Subcutaneous adipose tissue (tissue), 4 donors: ENCODE results near the gene TACC2. TPM values are rescaled to one million over a fixed set of nuclear protein-coding genes. Genes with fewer than 3 reads are reported as not detected.

Source experiments
- total RNA-seq, 4 donors: library from RNA; depleted of rRNA; stranded (reverse); fragments of >200 nt; gene quantifications; one replicate each; pipeline ENCODE4 v1.1.0, GENCODE V29; 2016
- TF ChIP-seq, protein P1 (sequence below): fragments of 450-650 bp; IDR thresholded peaks from one replicate; pipeline ENCODE4 v1.5.1; 2016; ENCODE audit warnings: low read depth, mild to moderate bottlenecking, control low read depth, antibody characterized with exemption, moderate library complexity

The TACC2 gene
- total RNA-seq, 4 donors from 2014 or later = 16.1 to 71.6 (median 23.3) TPM

DNA sequence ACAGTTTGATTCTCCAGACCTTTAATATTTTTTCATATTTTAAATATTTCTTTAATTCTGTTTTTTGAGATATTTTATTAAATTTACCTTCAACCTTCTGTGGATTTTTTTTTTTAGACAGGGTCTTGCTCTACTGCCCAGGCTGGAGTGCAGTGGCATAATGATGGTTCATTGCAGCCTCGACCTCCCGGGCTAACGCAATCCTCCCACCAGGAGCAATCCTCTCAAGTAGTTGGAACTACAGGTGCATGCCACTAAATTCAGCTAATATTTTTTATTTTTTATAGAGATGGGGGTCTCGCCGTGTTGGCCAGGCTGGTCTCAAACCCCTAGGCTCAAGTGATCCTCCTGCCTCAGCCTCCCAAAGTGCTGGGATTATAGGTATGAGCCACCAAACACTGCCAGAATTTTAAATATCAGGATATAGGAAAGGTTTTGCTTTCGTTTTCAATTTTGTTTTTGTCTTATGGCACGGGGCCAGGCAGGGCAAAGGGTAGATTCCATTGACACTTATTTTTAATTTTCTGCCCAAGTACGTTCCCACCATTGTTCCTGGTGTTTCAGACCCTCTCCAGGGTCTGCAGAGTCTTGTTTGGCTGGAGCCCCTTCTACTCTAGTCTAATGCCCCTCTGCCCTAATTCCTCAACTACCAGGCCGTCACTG is 1.2 kb downstream of the TACC2 start:
- TF ChIP-seq, protein P1, sequence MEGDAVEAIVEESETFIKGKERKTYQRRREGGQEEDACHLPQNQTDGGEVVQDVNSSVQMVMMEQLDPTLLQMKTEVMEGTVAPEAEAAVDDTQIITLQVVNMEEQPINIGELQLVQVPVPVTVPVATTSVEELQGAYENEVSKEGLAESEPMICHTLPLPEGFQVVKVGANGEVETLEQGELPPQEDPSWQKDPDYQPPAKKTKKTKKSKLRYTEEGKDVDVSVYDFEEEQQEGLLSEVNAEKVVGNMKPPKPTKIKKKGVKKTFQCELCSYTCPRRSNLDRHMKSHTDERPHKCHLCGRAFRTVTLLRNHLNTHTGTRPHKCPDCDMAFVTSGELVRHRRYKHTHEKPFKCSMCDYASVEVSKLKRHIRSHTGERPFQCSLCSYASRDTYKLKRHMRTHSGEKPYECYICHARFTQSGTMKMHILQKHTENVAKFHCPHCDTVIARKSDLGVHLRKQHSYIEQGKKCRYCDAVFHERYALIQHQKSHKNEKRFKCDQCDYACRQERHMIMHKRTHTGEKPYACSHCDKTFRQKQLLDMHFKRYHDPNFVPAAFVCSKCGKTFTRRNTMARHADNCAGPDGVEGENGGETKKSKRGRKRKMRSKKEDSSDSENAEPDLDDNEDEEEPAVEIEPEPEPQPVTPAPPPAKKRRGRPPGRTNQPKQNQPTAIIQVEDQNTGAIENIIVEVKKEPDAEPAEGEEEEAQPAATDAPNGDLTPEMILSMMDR = no peak

DNA sequence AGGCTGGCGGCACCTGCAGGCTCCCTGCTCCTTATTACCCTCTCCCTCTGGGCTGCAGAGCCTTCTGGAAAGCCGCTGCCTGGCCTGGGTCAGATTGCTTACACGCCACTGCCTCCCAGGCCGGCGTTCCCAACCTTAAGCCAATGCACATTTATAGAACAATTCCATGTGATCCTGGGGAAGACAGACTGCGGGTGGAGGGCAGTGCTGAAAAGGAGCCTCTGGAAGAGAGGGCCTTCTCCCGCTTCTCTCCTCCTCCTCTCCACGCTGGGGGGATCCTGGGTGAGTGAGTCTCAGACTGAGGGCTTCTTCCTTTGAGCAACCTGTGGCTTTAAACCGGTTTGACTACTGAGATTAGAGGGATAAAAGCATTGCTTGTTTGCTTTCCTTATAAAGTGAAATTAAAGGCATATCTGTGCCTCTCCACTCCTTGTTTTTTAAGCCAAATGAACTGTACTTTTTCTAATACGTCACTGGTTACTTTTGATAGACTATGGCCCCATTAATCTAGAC is 5.5 kb downstream of the TACC2 start:
- TF ChIP-seq, protein P1 = no peak

DNA sequence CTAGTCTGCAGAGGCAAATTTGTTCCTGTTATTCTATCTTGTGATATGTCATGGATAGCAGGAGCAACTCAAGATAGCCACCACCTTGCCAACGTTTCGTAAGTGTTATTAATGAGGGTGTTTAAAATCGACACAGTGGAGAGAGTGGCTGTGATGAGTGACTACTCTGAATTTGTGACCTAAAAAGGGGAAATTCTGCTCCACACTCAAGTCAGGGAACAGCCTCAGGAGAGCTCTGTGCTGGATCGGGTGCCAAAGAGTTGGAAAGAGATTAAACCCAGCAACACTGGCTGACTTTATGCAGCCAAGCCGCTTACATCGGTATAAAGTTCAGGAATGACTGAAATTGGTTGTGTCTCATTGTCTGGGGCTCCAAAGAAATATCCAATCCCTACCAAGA is 9.5 kb downstream of the TACC2 start:
- TF ChIP-seq, protein P1 = no peak

DNA sequence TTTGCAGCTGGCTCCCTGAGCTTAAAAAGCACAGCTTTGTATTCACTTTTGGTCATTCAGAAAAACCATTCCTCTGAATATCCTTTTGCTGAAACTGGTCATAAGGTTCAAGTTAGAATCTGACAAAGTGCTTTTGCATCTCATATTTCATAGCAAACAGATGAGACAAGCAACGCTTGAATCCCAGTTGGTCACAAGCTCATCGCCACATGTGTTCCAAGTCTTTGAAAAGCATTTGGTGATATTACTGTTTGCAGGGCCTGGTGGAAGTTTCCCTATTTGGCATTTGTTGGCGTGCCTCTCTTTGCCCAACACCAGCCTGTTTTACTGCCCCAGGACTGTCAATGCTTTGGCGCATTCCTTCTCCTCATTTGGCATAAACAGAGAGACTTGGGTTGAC is 10.3 kb downstream of the TACC2 start:
- TF ChIP-seq, protein P1 = no peak

DNA sequence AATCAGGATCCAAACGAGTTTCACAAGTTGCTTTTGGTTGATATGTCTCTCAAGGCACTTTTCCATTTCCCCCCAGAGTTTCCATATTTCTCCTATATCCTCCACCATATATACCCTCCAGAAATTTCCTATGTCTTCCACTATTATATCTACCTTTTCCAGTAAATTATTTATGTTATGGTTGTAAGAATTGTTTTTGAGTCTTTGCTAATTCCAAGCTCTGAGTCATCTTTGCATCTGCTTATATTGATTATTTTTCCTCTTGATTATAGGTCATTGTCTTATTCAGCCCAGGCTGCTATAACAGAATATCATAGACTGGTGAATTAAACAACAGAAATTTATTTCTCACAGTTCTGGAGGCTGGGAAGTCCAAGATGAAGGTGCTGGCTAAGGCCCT is 12.7 kb downstream of the TACC2 start:
- TF ChIP-seq, protein P1 = no peak

DNA sequence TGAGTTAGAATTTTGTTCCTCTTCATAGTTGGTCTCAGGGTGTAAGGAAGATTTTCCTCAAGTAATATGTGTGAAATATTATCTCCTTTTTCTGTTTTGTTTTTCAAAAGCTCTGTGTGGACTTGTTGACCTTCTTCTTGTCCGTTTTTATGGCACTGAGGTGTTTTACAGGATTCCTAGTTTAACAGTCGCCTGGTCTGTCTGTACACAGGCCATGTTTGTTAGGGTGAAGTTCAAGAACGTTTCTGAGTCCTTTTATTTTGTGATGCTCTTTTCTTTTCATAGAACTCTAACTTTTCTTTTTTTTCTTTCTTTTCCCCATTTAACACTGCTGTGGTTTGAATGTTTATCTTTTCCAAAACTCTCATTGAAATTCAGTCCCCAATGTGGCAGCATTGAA is 18.5 kb downstream of the TACC2 start:
- TF ChIP-seq, protein P1 = no peak

DNA sequence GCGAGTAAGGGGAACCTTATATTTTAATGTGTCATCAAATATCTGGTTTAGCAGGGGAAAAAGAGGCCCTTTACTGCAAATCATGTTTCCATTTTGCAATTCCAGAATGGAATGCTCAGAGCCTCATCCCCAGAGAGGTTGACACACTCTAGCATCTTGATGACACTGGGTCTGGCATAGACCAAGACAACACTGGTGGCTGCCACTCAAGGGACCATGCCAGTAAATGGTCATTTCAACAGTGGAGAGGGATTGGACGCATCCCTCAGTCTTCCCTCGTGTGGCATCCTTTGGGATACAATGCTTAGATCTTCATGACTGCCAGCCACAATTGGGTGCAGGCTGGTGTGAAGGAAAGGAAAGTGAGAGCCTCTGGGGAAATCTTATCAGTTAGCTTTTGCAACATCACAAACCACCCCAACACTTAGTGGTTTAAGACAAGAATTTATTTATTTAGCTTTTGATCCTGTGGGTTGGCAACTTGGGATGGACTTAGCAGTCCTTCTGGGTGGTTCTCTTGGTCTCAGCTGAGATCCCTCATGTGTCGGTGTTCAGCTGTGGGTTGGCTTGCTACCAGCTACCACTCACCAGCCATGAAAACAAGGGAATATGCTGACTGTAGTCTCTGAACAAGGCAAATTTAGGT is 21.6 kb downstream of the TACC2 start:
- TF ChIP-seq, protein P1 = no peak
